GM18873 (cell line): ENCODE measurements around the gene YTHDF1.

Experiments used
- ATAC-seq: cut with Tn5 transposase; IDR thresholded peaks from one replicate; pipeline ENCODE4 v1.9.1; 2021; ENCODE audit warnings: mild to moderate bottlenecking, moderate library complexity, moderate number of reproducible peaks; ENCODE audit not compliant: unreplicated experiment, low FRiP score

The YTHDF1 gene

GRCh38 chr20:63249891-63250290 lies 34.0 kb upstream of the YTHDF1 start:
- ATAC-seq: no peak

DNA sequence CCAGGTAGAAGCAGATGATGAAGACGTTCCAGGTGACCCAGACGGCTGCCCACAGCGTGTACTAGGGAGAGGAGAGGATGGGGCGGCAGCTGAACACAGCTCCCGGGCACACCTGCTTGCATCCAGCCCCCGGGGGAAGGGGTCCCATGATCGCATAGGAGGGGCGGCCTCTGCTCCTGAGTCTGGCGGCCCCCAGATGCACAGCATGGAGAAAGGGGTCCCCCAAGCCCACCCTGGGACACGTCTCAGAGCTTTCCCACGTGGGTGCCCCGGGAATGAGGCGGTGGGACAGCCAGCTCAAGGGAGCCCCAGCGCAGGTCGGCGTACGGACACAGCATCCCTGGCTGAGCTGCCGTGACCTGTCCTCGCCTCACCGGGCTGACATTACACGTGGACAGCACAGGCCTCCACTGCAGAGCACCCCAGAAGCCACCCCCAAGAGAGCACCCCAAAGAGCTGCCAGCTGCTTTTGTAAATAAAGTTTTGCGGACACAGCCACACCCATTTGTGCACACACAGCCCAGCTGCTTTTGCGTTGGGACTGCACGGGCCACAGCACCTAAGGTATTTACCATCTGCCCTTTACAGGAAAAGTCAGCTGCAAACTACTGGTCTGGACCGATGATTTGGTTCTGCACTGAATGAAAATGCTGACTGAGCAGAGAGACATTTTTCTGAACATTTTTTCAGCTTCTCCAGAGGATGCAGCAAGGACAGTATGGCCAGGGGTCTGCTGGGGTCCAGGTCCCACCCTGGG lies 33.1 kb upstream of the YTHDF1 start:
- ATAC-seq: no peak

- no peak for ATAC-seq
These were observed 31.8 kb upstream of the YTHDF1 start for GRCh38 chr20:63247671-63248228.

- no peak for ATAC-seq
These were observed 30.8 kb upstream of the YTHDF1 start for GRCh38 chr20:63246490-63247288.

- no peak for ATAC-seq
These were observed 28.5 kb upstream of the YTHDF1 start for GRCh38 chr20:63244468-63244867.

GRCh38 chr20:63243604-63244247 lies 27.8 kb upstream of the YTHDF1 start:
- ATAC-seq: no peak

DNA sequence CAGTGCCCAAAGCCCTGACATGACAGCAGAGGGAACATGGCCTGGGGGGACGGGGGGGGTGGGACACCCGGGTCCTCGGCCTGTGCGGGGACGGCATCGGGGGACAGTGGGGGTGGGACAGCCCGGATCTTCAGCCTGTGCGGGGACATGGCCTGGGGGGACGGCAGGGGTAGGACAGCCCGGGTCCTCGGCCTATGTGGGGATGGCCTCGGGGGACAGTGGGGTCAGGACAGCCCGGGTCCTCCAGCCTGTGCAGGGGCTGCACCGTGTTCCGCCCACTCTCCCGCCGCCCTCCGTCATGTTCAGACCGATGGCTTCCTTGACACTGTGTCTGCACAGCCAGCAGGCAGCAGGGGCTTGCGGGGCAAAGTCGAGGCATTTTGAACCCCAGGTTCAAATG lies 26.8 kb upstream of the YTHDF1 start:
- ATAC-seq: no peak

DNA sequence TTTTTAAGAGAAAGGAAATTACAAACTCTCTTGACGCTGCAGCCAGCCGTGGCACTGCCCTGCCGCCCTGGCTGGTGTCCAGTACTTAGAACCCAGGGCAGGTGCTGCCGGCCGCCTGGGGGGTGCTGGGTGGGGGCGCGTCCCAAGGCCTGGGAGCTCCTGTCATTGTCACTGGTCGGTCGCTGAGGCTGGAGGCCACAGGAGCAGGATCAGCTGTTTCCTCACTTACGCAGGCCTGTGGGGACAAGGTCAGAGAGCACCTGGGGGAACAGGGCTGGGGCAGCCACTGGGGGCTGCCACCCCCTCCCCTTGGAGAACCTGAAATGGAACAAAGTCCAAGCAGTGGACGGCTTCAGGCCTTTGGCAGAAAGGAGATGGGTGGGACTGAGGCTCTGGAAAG lies 25.3 kb upstream of the YTHDF1 start:
- no peak for ATAC-seq

- no peak for ATAC-seq
These were observed 24.1 kb upstream of the YTHDF1 start for GRCh38 chr20:63240004-63240403.

DNA sequence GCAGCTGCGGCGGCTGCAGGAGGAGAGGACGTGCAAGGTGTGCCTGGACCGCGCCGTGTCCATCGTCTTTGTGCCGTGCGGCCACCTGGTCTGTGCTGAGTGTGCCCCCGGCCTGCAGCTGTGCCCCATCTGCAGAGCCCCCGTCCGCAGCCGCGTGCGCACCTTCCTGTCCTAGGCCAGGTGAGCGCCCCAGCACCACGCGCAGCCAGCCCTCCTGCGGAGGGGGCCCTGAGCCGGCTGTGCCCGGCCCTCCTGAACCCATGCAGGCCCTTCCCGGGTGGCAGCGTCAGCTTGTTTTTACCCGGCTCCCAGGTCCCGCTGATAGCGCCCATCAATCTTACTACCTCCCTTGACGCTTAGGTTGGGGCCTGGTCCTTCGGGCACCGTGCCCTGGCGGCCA lies 23.5 kb upstream of the YTHDF1 start:
- ATAC-seq: no peak

GRCh38 chr20:63238514-63239125 lies 22.7 kb upstream of the YTHDF1 start:
- ATAC-seq: no peak

DNA sequence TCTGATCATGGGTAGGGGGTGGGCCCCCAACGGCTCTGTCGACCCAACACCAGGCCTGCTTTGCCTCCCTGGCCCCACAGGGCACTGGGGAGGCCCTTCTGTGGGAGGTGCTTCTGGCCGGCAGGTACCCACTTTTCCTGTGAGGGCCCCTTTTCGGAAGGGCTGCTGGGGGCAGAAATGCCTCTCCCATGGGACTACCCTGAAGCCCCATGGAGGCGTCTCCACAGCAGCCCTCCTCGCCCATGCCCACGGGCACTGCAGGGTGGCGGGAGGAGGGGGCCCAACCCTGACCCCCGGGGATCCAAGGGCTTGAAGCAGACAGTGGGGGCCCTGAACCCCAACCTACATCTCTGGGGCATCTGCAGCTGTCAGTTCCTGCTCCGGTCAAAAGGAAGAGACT lies 22.1 kb upstream of the YTHDF1 start:
- ATAC-seq: no peak

GRCh38 chr20:63236116-63236837 lies 20.3 kb upstream of the YTHDF1 start:
- ATAC-seq: no peak

DNA sequence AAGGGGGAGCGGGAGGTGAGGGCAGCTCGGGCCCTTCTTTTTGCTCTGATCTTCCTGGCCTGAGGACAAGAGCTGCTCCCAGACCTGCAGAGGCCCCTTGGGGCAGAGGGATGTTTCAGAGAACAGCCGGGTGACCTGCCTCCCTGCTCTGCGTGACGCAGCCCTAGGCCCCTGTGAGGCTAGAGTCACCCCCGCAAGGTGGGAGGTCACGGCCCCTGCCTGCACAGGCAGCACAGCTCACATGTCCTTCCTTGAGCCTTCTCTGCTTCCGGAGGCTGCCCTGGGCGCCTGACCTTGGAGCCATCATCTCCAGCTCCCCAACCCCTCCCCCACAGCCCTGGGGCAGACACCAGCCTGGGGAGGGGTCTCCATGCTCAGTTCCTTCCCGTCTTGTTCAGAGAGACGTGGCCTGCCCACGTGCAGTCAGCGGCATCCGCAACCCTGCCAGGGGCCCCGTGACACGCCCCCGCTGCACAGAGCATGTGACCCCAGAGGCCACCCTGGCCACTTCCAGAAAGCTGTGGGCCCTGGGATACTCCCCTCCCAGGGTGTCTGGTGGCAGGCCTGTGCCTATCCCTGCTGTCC lies 19.6 kb upstream of the YTHDF1 start, which contains the start of gene BIRC7:
BIRC7 (plus strand) TSS at position 507 of the 585 bp plus-strand sequence. CDS start 192 bp downstream, outside the sequence.
- ATAC-seq: no peak

DNA sequence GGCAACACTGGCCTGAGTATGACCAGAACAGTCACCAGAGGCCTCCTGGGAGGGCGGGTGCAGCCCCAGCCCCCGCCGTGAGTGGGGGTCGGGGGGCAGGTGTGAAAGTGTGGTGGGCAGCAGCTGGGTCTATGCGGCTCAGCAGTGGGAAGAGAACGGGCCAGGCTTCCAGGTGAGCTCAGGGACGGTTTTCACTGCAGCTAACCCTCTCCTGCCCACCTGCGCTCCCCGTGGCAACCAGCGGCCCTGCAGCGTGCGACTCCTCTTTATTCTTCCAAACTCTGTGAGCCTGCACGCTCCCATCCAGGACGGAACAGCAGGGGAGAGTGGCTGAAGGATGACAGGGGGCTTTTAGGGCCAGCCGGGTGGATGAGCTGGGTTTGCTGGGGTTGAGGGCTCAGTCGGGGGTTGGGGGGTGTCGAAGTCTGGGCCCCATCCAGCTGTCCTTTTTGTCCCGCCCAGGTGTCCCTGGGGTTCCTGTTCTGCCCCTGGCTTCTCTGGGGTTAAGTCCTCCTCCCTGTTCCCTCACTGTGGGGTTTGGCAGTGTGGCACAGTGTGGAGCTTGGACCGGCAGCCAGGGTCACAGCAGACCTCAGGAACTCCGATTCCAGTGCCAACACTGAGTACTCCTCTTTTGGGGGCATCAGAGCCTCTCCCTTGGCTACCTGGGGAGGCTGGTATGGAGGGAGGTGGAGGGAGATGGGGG lies 18.9 kb upstream of the YTHDF1 start:
- no peak for ATAC-seq

GRCh38 chr20:63233924-63234323 lies 18.0 kb upstream of the YTHDF1 start:
- no peak for ATAC-seq

GRCh38 chr20:63233061-63233344 lies 17.1 kb upstream of the YTHDF1 start:
- no peak for ATAC-seq

DNA sequence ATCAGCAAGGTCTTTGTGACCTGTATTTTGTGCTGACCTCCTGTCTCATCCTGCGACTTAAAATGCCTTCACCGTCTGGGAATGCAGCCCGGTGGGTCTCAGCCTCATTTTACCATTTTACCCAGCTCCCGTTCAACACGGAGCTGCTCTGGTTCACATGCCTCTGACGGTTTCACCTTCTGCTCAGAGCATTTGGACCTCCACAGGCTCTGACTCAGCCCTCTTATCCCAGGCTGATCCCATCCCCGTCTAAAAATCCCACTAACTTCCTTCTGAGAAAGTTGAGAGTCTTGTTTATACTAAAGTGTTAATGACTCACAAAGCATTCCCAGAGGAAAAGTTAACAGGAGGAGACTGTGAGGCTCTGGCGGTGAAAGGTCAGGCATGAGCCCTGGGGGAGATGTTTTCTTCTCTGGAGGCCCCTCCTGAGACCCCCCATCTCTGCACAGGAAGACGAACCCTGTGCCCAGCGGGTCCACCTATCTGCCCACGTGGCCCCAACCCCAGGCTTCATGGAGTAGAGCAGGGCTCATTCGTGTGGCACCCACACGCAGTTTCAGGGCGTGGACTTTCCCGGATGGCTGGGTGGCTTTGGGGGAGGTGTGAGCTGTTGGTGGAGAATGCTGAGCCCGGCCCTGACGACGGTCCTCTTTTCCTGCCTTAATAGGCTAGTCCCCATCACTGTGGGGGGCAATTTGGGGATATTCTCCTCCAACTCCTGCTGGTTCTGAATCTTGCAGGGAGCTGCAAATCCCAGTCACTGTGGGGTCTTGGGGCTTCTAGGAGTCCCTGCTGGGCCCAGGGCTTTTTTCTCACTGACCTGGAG lies 16.5 kb upstream of the YTHDF1 start:
- no peak for ATAC-seq
